MM.1S (cell line): ENCODE data around the gene ARL15.

ENCODE experiments used
- CTCF ChIP-seq: fragments of 300-600 bp; sonication (generic); IDR thresholded peaks from 2 replicates; pipeline ENCODE4 v1.5.1; 2016; ENCODE audit warnings: antibody characterized with exemption, low read length, mixed read lengths
- EZH2 ChIP-seq: fragments of 300-600 bp; sonication (generic); optimal IDR thresholded peaks from 2 replicates; pipeline ENCODE3; 2017; ENCODE audit warnings: low read depth, mild to moderate bottlenecking, antibody characterized with exemption, low read length, mixed read lengths
- EZH2phosphoT487 ChIP-seq: fragments of 300-600 bp; sonication (generic); IDR thresholded peaks from 2 replicates; pipeline ENCODE4 v1.6.1; 2018; ENCODE audit warnings: antibody characterized with exemption, low read length

GRCh38 chr5:53984971-53985370 is 325.4 kb downstream of the ARL15 start:
- TF ChIP-seq CTCF: no peak
- TF ChIP-seq EZH2: no peak
- TF ChIP-seq EZH2phosphoT487: no peak
